MCF 10A (cell line): Measurements from ENCODE around the gene CA6. TPM values are rescaled to one million over a fixed set of nuclear protein-coding genes. Genes with fewer than 3 reads are reported as not detected.
"Not testable (repeated sequence)": the region's sequence is repeated elsewhere in the genome, so short reads cannot be mapped to it uniquely, and the experiment has no call there.

Experiments
- BruUV-seq: library from RNA; stranded (reverse); fragments of 400-500 nt; replicated peaks from 2 replicates; lab custom pipeline; 2021; lab: Mats Ljungman, UMichigan
- CTCF ChIA-PET: fragments of 300-600 bp; sonication (Branson Sonifier 250); formaldehyde crosslinking; extraction: SDS; loops from one replicate; lab custom pipeline; 2021; ENCODE audit warnings: antibody characterized with exemption, inconsistent platforms; lab: Yijun Ruan, JAX
- POLR2A ChIA-PET: fragments of 300-600, 350-650 bp; sonication (Branson Sonifier 250); formaldehyde crosslinking; extraction: SDS; loops from one replicate; lab custom pipeline; 2020; ENCODE audit warnings: antibody characterized with exemption, inconsistent platforms; lab: Yijun Ruan, JAX
- DNase-seq: peaks from one replicate; pipeline ENCODE4 v3.0.0-alpha.2; 2018; ENCODE audit not compliant: unreplicated experiment
- H3K27ac Mint-ChIP-seq: one replicate; pipeline ENCODE4 v1.8.0; 2022; ENCODE audit warnings: mild to moderate bottlenecking, low read depth, mixed read lengths; ENCODE audit not compliant: unreplicated experiment
- H3K27me3 Mint-ChIP-seq: one replicate; pipeline ENCODE4 v1.8.0; 2022; ENCODE audit warnings: mixed read lengths; ENCODE audit not compliant: insufficient read depth, unreplicated experiment
- H3K36me3 Mint-ChIP-seq: one replicate; pipeline ENCODE4 v1.8.0; 2022; ENCODE audit warnings: mild to moderate bottlenecking, moderate library complexity, mixed read lengths; ENCODE audit not compliant: insufficient read depth, unreplicated experiment
- H3K4me1 Mint-ChIP-seq: one replicate; pipeline ENCODE4 v1.8.0; 2022; ENCODE audit warnings: mixed read lengths; ENCODE audit not compliant: insufficient read depth, unreplicated experiment
- H3K4me3 Mint-ChIP-seq: one replicate; pipeline ENCODE4 v1.8.0; 2022; ENCODE audit warnings: mild to moderate bottlenecking, moderate library complexity, mixed read lengths; ENCODE audit not compliant: unreplicated experiment
- H3K9me3 Mint-ChIP-seq: one replicate; pipeline ENCODE4 v1.8.0; 2022; ENCODE audit warnings: mixed read lengths; ENCODE audit not compliant: unreplicated experiment
- CTCF ChIP-seq: fragments of 200-600 bp; IDR thresholded peaks from one replicate; pipeline ENCODE4 v1.8.0; 2022; ENCODE audit warnings: antibody characterized with exemption, mild to moderate bottlenecking; ENCODE audit not compliant: unreplicated experiment
- intact Hi-C: fragments of 100-400 bp; cut with micrococcal nuclease; formaldehyde crosslinking; loops from 2 replicates; pipeline ENCODE4 v1.14.1; 2022
- total RNA-seq: library from RNA; stranded (reverse); gene quantifications from 2 replicates; pipeline ENCODE4 v1.2.3, GENCODE V29; 2022

Gene CA6
- total RNA-seq, 1 experiment from 2014 or later: not detected

- TF ChIP-seq CTCF: peak; percentile 14
- intact Hi-C loops: no loop called here
Observed at GRCh38 chr1:8992936-8993687, 47.4 kb downstream of the CA6 start.

GRCh38 chr1:8993962-8994675 lies 48.5 kb downstream of the CA6 start:
- H3K36me3 Mint-ChIP-seq, intact Hi-C loops, H3K27me3 Mint-ChIP-seq, H3K4me3 Mint-ChIP-seq, DNase-seq, POLR2A ChIA-PET, H3K27ac Mint-ChIP-seq, BruUV-seq, H3K4me1 Mint-ChIP-seq, H3K9me3 Mint-ChIP-seq: not testable (repeated sequence)
- CTCF ChIA-PET: interaction anchor here (2.9 kb wide), 1 partner anchor 11 kb away, joined by 11 read pairs; no protein-coding TSS in a partner anchor

More at GRCh38 chr1:8992936-8993687, 47.4 kb downstream of the CA6 start:
- ChIA-PET POLR2A (interaction anchor here (0.7 kb wide), 1 partner anchor 56 kb away, joined by 3 read pairs; no protein-coding TSS in a partner anchor), CTCF (interaction anchor here (0.6 to 1.5 kb wide), 5 partner anchors 12 to 149 kb away, joined by 3 to 6 read pairs (median 5); no protein-coding TSS in a partner anchor)
- Mint-ChIP-seq H3K27ac (no peak overlapping the region), H3K27me3 (no peaks in the 10 kb centered on the region), H3K4me3 (no peak overlapping the region), H3K4me1 (no peaks in the 10 kb centered on the region), H3K9me3 (no peaks in the 10 kb centered on the region), H3K36me3 (no peaks in the 10 kb centered on the region)
- no TSS peak for BruUV-seq
- no peak for DNase-seq

- BruUV-seq, H3K27ac Mint-ChIP-seq, H3K4me3 Mint-ChIP-seq, DNase-seq, POLR2A ChIA-PET, H3K4me1 Mint-ChIP-seq, H3K27me3 Mint-ChIP-seq, CTCF ChIA-PET, H3K9me3 Mint-ChIP-seq, intact Hi-C loops, H3K36me3 Mint-ChIP-seq: not testable (repeated sequence)
Observed at GRCh38 chr1:9001534-9002214, 56.0 kb downstream of the CA6 start.

- H3K9me3 Mint-ChIP-seq, DNase-seq, intact Hi-C loops, H3K27me3 Mint-ChIP-seq, CTCF ChIA-PET, H3K4me1 Mint-ChIP-seq, H3K4me3 Mint-ChIP-seq, BruUV-seq, H3K36me3 Mint-ChIP-seq, H3K27ac Mint-ChIP-seq, POLR2A ChIA-PET: not testable (repeated sequence)
Observed at GRCh38 chr1:9002215-9002560, 56.5 kb downstream of the CA6 start.

- ChIA-PET CTCF (interaction anchor here (0.5 to 3.3 kb wide), 20 partner anchors 9 to 289 kb away, joined by 3 to 30 read pairs (median 4); no protein-coding TSS in a partner anchor), POLR2A (interaction anchor here (0.6 to 1.0 kb wide), 3 partner anchors 14 to 78 kb away, joined by 3 read pairs; no protein-coding TSS in a partner anchor)
- no peak overlapping the region for H3K4me3 Mint-ChIP-seq
- no peaks in the 10 kb centered on the region for H3K27me3 Mint-ChIP-seq
- no peaks in the 10 kb centered on the region for H3K4me1 Mint-ChIP-seq
- DNase-seq: no peak
- BruUV-seq: no TSS peak
- intact Hi-C loops: no loop called here
- H3K27ac Mint-ChIP-seq: no peak overlapping the region
- no peak for TF ChIP-seq CTCF
- no peaks in the 10 kb centered on the region for H3K9me3 Mint-ChIP-seq
- peaks cover 6% of the 10 kb centered on the region for H3K36me3 Mint-ChIP-seq
Observed at GRCh38 chr1:9004031-9004699, 58.5 kb downstream of the CA6 start.
